ENCODE data around the gene CSMD2. TPM values are rescaled to one million over a fixed set of nuclear protein-coding genes. Genes with fewer than 3 reads are reported as not detected.

CSMD2 gene
- total RNA-seq, 1 experiment from 2014 or later = not detected

DNA sequence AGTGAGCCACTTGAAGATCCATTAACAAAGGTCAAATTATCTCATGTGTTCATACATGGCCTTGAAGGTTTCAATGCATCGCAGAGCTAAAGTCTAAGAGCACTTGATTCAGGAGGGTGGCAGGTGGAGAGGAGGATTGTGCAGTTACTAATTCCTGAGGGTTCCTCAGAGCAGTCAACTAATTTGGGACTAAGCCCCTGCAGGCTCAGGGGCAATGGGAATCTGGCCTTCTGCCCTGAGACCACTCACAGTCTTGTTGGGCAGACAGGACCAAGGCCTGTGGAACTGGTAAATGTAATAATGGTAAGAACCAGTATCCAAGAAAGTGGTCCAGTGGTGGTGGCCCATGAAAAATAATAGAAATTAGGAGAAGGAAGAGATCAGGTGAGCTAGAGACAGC, 428.5 kb downstream of the CSMD2 start:
- Histone ChIP-seq H3F3A (ENCODE audit: insufficient read depth, low read depth) (no peaks in the 10 kb centered on the region), H3K27ac (no peak overlapping the region), H3K4me3 (no peak overlapping the region), H3K36me3 (ENCODE audit: low read depth) (no peaks in the 10 kb centered on the region), H3K79me2 (ENCODE audit: low read depth) (no peaks in the 10 kb centered on the region), H2AFZ (no peak overlapping the region), H3K9me3 (ENCODE audit: insufficient read depth, low read depth) (no peaks in the 10 kb centered on the region), H3K4me2 (no peak overlapping the region), H3K27me3 (ENCODE audit: insufficient read depth, low read depth) (peaks cover 85% of the 10 kb centered on the region), H3K4me1 (replicated peaks; ENCODE audit: insufficient read depth) (no peaks in the 10 kb centered on the region), H3K9me2 (ENCODE audit: insufficient read depth) (no peaks in the 10 kb centered on the region), H4K20me1 (ENCODE audit: insufficient read depth) (no peaks in the 10 kb centered on the region)
- TF ChIP-seq EZH2 (IDR thresholded peaks at IDR 0.05; ENCODE audit: low read depth) = no peak
- TF ChIP-seq, protein P1, sequence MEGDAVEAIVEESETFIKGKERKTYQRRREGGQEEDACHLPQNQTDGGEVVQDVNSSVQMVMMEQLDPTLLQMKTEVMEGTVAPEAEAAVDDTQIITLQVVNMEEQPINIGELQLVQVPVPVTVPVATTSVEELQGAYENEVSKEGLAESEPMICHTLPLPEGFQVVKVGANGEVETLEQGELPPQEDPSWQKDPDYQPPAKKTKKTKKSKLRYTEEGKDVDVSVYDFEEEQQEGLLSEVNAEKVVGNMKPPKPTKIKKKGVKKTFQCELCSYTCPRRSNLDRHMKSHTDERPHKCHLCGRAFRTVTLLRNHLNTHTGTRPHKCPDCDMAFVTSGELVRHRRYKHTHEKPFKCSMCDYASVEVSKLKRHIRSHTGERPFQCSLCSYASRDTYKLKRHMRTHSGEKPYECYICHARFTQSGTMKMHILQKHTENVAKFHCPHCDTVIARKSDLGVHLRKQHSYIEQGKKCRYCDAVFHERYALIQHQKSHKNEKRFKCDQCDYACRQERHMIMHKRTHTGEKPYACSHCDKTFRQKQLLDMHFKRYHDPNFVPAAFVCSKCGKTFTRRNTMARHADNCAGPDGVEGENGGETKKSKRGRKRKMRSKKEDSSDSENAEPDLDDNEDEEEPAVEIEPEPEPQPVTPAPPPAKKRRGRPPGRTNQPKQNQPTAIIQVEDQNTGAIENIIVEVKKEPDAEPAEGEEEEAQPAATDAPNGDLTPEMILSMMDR (conservative IDR thresholded peaks at IDR 0.05) = no peak
- CTCF ChIA-PET = no interaction called here
- intact Hi-C loops (cut with micrococcal nuclease; ENCODE audit: unreplicated experiment) = no loop called here
- DNase-seq = no peak
- POLR2A ChIA-PET (ENCODE audit: unreplicated experiment) = no interaction called here
- no TSS peak for BruUV-seq (replicated peaks)

DNA sequence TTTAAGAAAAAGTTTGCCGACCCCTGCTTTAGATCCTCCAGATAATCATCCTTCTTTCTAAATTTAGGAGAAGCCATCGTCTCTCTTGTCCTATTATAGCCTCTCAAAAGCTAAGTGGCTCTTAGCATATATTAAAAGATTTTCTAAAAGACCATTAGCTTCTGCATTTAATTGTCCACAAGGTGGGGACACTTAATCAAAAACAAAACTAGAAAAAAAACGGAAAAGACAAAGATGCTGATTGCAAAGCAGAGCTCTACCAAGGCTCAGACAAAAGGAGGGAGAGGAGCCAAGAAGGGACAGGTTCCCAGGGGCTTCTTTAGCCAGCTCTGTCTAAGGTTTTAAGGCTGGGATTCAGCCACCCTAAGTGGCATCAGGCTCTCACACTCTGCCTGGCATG, 429.4 kb downstream of the CSMD2 start:
- Histone ChIP-seq H3K79me2 (ENCODE audit: low read depth) (no peaks in the 10 kb centered on the region), H2AFZ (no peak overlapping the region), H3F3A (ENCODE audit: insufficient read depth, low read depth) (no peaks in the 10 kb centered on the region), H3K27ac (no peak overlapping the region), H3K9me3 (ENCODE audit: insufficient read depth, low read depth) (no peaks in the 10 kb centered on the region), H3K27me3 (ENCODE audit: insufficient read depth, low read depth) (peaks cover 88% of the 10 kb centered on the region), H3K36me3 (ENCODE audit: low read depth) (no peaks in the 10 kb centered on the region), H3K4me2 (no peak overlapping the region), H4K20me1 (ENCODE audit: insufficient read depth) (no peaks in the 10 kb centered on the region), H3K4me1 (replicated peaks; ENCODE audit: insufficient read depth) (no peaks in the 10 kb centered on the region), H3K4me3 (no peak overlapping the region), H3K9me2 (ENCODE audit: insufficient read depth) (no peaks in the 10 kb centered on the region)
- DNase-seq = no peak
- ChIA-PET CTCF (no interaction called here), POLR2A (ENCODE audit: unreplicated experiment) (no interaction called here)
- intact Hi-C loops (cut with micrococcal nuclease; ENCODE audit: unreplicated experiment) = no loop called here
- no TSS peak for BruUV-seq (replicated peaks)
- TF ChIP-seq EZH2 (IDR thresholded peaks at IDR 0.05; ENCODE audit: low read depth) = no peak
- TF ChIP-seq, protein P1 (conservative IDR thresholded peaks at IDR 0.05) = peak; percentile 42; the same call in 1 of the 2 replicates

DNA sequence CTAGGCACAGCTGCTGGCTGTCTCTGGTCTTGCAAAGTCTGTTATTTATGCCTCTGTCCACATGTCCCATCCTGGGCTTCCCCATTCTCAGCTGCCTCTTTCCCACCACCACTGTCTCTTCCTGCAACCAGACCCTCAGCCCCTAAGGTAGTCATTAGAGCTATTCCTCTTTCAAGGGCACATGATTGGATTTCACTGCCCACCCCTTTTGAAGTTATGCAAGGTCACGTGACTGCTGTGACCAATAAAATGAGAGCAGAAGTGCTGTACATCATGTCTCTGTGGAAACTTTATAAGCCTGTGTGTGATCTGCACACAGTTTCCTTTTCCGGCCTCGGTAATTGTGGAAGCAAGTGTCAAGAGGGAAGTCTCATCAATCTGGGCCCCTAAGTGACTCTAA, 437.7 kb downstream of the CSMD2 start:
- POLR2A ChIA-PET (ENCODE audit: unreplicated experiment) = no interaction called here
- Histone ChIP-seq H3K79me2 (ENCODE audit: low read depth) (no peaks in the 10 kb centered on the region), H4K20me1 (ENCODE audit: insufficient read depth) (no peaks in the 10 kb centered on the region), H3K36me3 (ENCODE audit: low read depth) (no peaks in the 10 kb centered on the region), H3K4me1 (replicated peaks; ENCODE audit: insufficient read depth) (no peaks in the 10 kb centered on the region), H3K9me2 (ENCODE audit: insufficient read depth) (no peaks in the 10 kb centered on the region), H3K4me3 (no peak overlapping the region), H3F3A (ENCODE audit: insufficient read depth, low read depth) (no peaks in the 10 kb centered on the region), H3K27ac (no peak overlapping the region), H2AFZ (no peak overlapping the region), H3K9me3 (ENCODE audit: insufficient read depth, low read depth) (no peaks in the 10 kb centered on the region), H3K4me2 (no peak overlapping the region), H3K27me3 (ENCODE audit: insufficient read depth, low read depth) (peaks cover 38% of the 10 kb centered on the region)
- TF ChIP-seq EZH2 (IDR thresholded peaks at IDR 0.05; ENCODE audit: low read depth) = no peak
- TF ChIP-seq, protein P1 (conservative IDR thresholded peaks at IDR 0.05) = no peak
- BruUV-seq (replicated peaks) = no TSS peak
- no peak for DNase-seq
- intact Hi-C loops (cut with micrococcal nuclease; ENCODE audit: unreplicated experiment) = no loop called here
- CTCF ChIA-PET = no interaction called here

Measured in PC-9 (cell line).